T-helper 1 cell treated with Interleukin-12 subunit alpha and Interleukin-12 subunit beta and Interleukin-4 antibody, amounts not matched to agents 30 μg/mL and 1 μg/mL, for 36 hours (primary cell): Measurements from ENCODE around the gene TTC19.

ENCODE experiments used
- H3K27ac Mint-ChIP-seq: one replicate; pipeline ENCODE4 v1.8.0; 2021; ENCODE audit warnings: mild to moderate bottlenecking, mixed read lengths
- H3K27me3 Mint-ChIP-seq: one replicate; pipeline ENCODE4 v1.8.0; 2021; ENCODE audit warnings: low read depth, mixed read lengths
- H3K36me3 Mint-ChIP-seq: one replicate; pipeline ENCODE4 v1.8.0; 2021; ENCODE audit warnings: low read depth, mixed read lengths
- H3K4me1 Mint-ChIP-seq: one replicate; pipeline ENCODE4 v1.8.0; 2021; ENCODE audit warnings: low read depth, mixed read lengths
- H3K4me3 Mint-ChIP-seq: one replicate; pipeline ENCODE4 v1.8.0; 2021; ENCODE audit warnings: mild to moderate bottlenecking, moderate library complexity, mixed read lengths
- H3K9me3 Mint-ChIP-seq: one replicate; pipeline ENCODE4 v1.8.0; 2021; ENCODE audit warnings: mixed read lengths

Gene TTC19

GRCh38 chr17:16074423-16074822 lies 74.8 kb downstream of the TTC19 start:
- Mint-ChIP-seq H3K4me1 (no peaks in the 10 kb centered on the region), H3K27ac (no peak overlapping the region), H3K36me3 (peaks cover 46% of the 10 kb centered on the region), H3K9me3 (no peaks in the 10 kb centered on the region), H3K27me3 (no peaks in the 10 kb centered on the region), H3K4me3 (no peak overlapping the region)

- Mint-ChIP-seq H3K27ac (no peak overlapping the region), H3K36me3 (peaks cover 41% of the 10 kb centered on the region), H3K4me3 (no peak overlapping the region), H3K27me3 (no peaks in the 10 kb centered on the region), H3K9me3 (no peaks in the 10 kb centered on the region), H3K4me1 (no peaks in the 10 kb centered on the region)
Measured at GRCh38 chr17:16075949-16076348, 76.3 kb downstream of the TTC19 start.
